ENCODE results near the gene MCC.
"Not testable (repeated sequence)": the region's sequence is repeated elsewhere in the genome, so short reads cannot be mapped to it uniquely, and the experiment has no call there.

MCC gene

GRCh38 chr5:113491022-113491421 is 2.8 kb upstream of the MCC start:
- no peak for DNase-seq (ENCODE audit: extremely low read depth in 1 of 2, low read depth in 1 of 2)

GRCh38 chr5:113490317-113490716 is 2.1 kb upstream of the MCC start:
- DNase-seq (ENCODE audit: extremely low read depth in 1 of 2, low read depth in 1 of 2): no peak

- DNase-seq (ENCODE audit: extremely low read depth in 1 of 2, low read depth in 1 of 2): no peak
Observed at GRCh38 chr5:113489299-113489698, 1.0 kb upstream of the MCC start.

- DNase-seq (ENCODE audit: extremely low read depth in 1 of 2, low read depth in 1 of 2): no peak
Observed at GRCh38 chr5:113488645-113489184, 462 bp upstream of the MCC start.

- no peak for DNase-seq (ENCODE audit: extremely low read depth in 1 of 2, low read depth in 1 of 2)
Observed at GRCh38 chr5:113487416-113487780, 855 bp downstream of the MCC start.

GRCh38 chr5:113480243-113480642 is 8.0 kb downstream of the MCC start:
- no peak for DNase-seq (ENCODE audit: extremely low read depth in 1 of 2, low read depth in 1 of 2)

- DNase-seq (ENCODE audit: extremely low read depth in 1 of 2, low read depth in 1 of 2): no peak
Observed at GRCh38 chr5:113478691-113479090, 9.6 kb downstream of the MCC start.

- DNase-seq (ENCODE audit: extremely low read depth in 1 of 2, low read depth in 1 of 2): no peak
Observed at GRCh38 chr5:113474100-113474728, 14.0 kb downstream of the MCC start.

GRCh38 chr5:113463032-113463431 is 25.2 kb downstream of the MCC start:
- DNase-seq (ENCODE audit: extremely low read depth in 1 of 2, low read depth in 1 of 2): no peak

- DNase-seq (ENCODE audit: extremely low read depth in 1 of 2, low read depth in 1 of 2): not testable (repeated sequence)
Observed at GRCh38 chr5:113457106-113457505, 31.1 kb downstream of the MCC start.

GRCh38 chr5:113452941-113453340 is 35.3 kb downstream of the MCC start:
- DNase-seq (ENCODE audit: extremely low read depth in 1 of 2, low read depth in 1 of 2): no peak

- DNase-seq (ENCODE audit: extremely low read depth in 1 of 2, low read depth in 1 of 2): no peak
Observed at GRCh38 chr5:113451797-113452196, 36.5 kb downstream of the MCC start.

- DNase-seq (ENCODE audit: extremely low read depth in 1 of 2, low read depth in 1 of 2): no peak
Observed at GRCh38 chr5:113450929-113451328, 37.3 kb downstream of the MCC start.

GRCh38 chr5:113450462-113450861 is 37.8 kb downstream of the MCC start:
- DNase-seq (ENCODE audit: extremely low read depth in 1 of 2, low read depth in 1 of 2): no peak

- no peak for DNase-seq (ENCODE audit: extremely low read depth in 1 of 2, low read depth in 1 of 2)
Observed at GRCh38 chr5:113448252-113448651, 40.0 kb downstream of the MCC start.

- DNase-seq (ENCODE audit: extremely low read depth in 1 of 2, low read depth in 1 of 2): no peak
Observed at GRCh38 chr5:113447498-113448050, 40.7 kb downstream of the MCC start.

GRCh38 chr5:113446358-113446927 is 41.8 kb downstream of the MCC start:
- DNase-seq (ENCODE audit: extremely low read depth in 1 of 2, low read depth in 1 of 2): no peak

GRCh38 chr5:113437111-113437510 is 51.1 kb downstream of the MCC start:
- DNase-seq (ENCODE audit: extremely low read depth in 1 of 2, low read depth in 1 of 2): no peak

- no peak for DNase-seq (ENCODE audit: extremely low read depth in 1 of 2, low read depth in 1 of 2)
Observed at GRCh38 chr5:113435575-113435974, 52.7 kb downstream of the MCC start.

GRCh38 chr5:113434889-113435288 is 53.4 kb downstream of the MCC start, which contains the start of gene TSSK1B:
Gene TSSK1B (minus strand): TSS chr5:113434989. CDS start chr5:113434839, 150 bp downstream.
- no peak for DNase-seq (ENCODE audit: extremely low read depth in 1 of 2, low read depth in 1 of 2)

- DNase-seq (ENCODE audit: extremely low read depth in 1 of 2, low read depth in 1 of 2): no peak
Observed at GRCh38 chr5:113433862-113434612, 54.2 kb downstream of the MCC start.

GRCh38 chr5:113433071-113433470 is 55.2 kb downstream of the MCC start:
- no peak for DNase-seq (ENCODE audit: extremely low read depth in 1 of 2, low read depth in 1 of 2)

Measured in activated CD8-positive, alpha-beta memory T cell treated with anti-CD3 and anti-CD28 coated beads for 1 hour (primary cell).